Smooth muscle cell (in vitro differentiated cells): ENCODE results near the gene PTMS. TPM values are rescaled to one million over a fixed set of nuclear protein-coding genes. Genes with fewer than 3 reads are reported as not detected.

ENCODE experiments used
- DNase-seq: peaks from one replicate; lab custom pipeline; 2025; ENCODE audit not compliant: unreplicated experiment; lab: John Stamatoyannopoulos, UW
- H2AFZ ChIP-seq: fragments of 200-600 bp; sonication (generic); 2 replicates; pipeline ENCODE4 v1.6.0; 2016; ENCODE audit warnings: antibody characterized with exemption, low read depth, mild to moderate bottlenecking
- H3F3A ChIP-seq: fragments of 200-600 bp; sonication (generic); 2 replicates; pipeline ENCODE4 v1.6.0; 2017; ENCODE audit warnings: antibody characterized with exemption, low read depth
- H3K27ac ChIP-seq: fragments of 200-600 bp; sonication (generic); 2 replicates; pipeline ENCODE4 v1.5.1; 2016; ENCODE audit warnings: low read depth, mild to moderate bottlenecking
- H3K27me3 ChIP-seq: fragments of 200-600 bp; sonication (generic); 2 replicates; pipeline ENCODE4 v1.6.1; 2016; ENCODE audit warnings: low read depth, mild to moderate bottlenecking
- H3K36me3 ChIP-seq: fragments of 200-600 bp; sonication (generic); 2 replicates; pipeline ENCODE4 v1.5.1; 2016; ENCODE audit warnings: low read depth
- H3K4me1 ChIP-seq: fragments of 200-600 bp; sonication (generic); 2 replicates; pipeline ENCODE4 v1.5.1; 2016; ENCODE audit warnings: low read depth
- H3K4me2 ChIP-seq: fragments of 200-600 bp; sonication (generic); 2 replicates; pipeline ENCODE4 v1.6.0; 2016; ENCODE audit warnings: mild to moderate bottlenecking
- H3K4me3 ChIP-seq: fragments of 200-600 bp; sonication (generic); 2 replicates; pipeline ENCODE4 v1.5.1; 2016; ENCODE audit warnings: mild to moderate bottlenecking
- H3K79me2 ChIP-seq: fragments of 200-600 bp; sonication (generic); 2 replicates; pipeline ENCODE4 v1.6.0; 2016; ENCODE audit warnings: low read depth, mild to moderate bottlenecking
- H3K9ac ChIP-seq: fragments of 200-600 bp; sonication (generic); 2 replicates; pipeline ENCODE4 v1.6.0; 2016; ENCODE audit warnings: low read depth
- H3K9me3 ChIP-seq: fragments of 200-600 bp; sonication (generic); replicated peaks from 2 replicates; pipeline ENCODE4 v1.5.1; 2016; ENCODE audit warnings: low read depth
- H4K20me1 ChIP-seq: fragments of 200-600 bp; sonication (generic); 2 replicates; pipeline ENCODE4 v1.6.0; 2016; ENCODE audit warnings: low read depth
- WGBS: methylation state at CpG from one replicate; pipeline ENCODE4 v1.1.7; 2016; ENCODE audit warnings: low lambda C conversion rate; 5-methylcytosine and 5-hydroxymethylcytosine counted together
- polyA plus RNA-seq: library from polyadenylated mRNA; unstranded; fragments of >200 nt; fragmentation: Nextera tagmentation; extraction: Ambion mirVana; gene quantifications from 2 replicates; pipeline ENCODE4 v1.2.1, GENCODE V29; 2016
- total RNA-seq: library from RNA; depleted of rRNA; stranded (reverse); fragments of >200 nt; gene quantifications from 2 replicates; pipeline ENCODE4 v1.2.3, GENCODE V29; 2014
- TF ChIP-seq, protein P1 (sequence below): fragments of 200-600 bp; sonication (generic); IDR thresholded peaks from 2 replicates; pipeline ENCODE4 v1.5.1; 2017; ENCODE audit warnings: borderline replicate concordance, mild to moderate bottlenecking, antibody characterized with exemption; ENCODE audit not compliant: insufficient read depth, poor library complexity, severe bottlenecking

The PTMS gene
- total and polyA plus RNA-seq, 2 experiments from 2014 or later = 115 to 379 TPM

DNA sequence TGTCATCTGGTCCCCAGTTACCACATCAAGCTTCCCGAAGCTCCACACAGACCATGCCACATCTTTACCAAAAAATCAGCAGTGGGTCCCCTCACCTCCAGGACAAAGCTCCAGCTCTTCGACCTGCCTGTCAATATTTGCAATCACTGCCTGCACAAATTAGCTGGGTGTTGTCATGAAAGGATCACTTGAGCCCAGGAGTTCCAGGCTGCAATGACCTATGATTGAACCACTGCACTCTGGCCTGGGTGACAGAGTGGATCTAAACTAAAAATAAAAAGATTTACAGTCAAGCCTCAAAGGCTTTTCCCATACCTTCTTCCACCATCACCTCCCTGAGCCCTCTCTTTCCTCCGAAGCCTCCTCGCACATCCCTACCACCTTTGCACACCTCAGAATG lies 30.4 kb downstream of the PTMS start:
- Histone ChIP-seq H3K4me3 (no peak overlapping the region), H3K9me3 (no peaks in the 10 kb centered on the region), H3K79me2 (no peaks in the 10 kb centered on the region), H2AFZ (no peak overlapping the region), H3F3A (no peaks in the 10 kb centered on the region), H3K4me2 (no peak overlapping the region), H3K36me3 (no peaks in the 10 kb centered on the region), H3K4me1 (peaks cover 10% of the 10 kb centered on the region), H3K27me3 (no peaks in the 10 kb centered on the region), H4K20me1 (no peaks in the 10 kb centered on the region), H3K9ac (no peak overlapping the region), H3K27ac (no peak overlapping the region)
- DNase-seq = no peak
- TF ChIP-seq, protein P1, sequence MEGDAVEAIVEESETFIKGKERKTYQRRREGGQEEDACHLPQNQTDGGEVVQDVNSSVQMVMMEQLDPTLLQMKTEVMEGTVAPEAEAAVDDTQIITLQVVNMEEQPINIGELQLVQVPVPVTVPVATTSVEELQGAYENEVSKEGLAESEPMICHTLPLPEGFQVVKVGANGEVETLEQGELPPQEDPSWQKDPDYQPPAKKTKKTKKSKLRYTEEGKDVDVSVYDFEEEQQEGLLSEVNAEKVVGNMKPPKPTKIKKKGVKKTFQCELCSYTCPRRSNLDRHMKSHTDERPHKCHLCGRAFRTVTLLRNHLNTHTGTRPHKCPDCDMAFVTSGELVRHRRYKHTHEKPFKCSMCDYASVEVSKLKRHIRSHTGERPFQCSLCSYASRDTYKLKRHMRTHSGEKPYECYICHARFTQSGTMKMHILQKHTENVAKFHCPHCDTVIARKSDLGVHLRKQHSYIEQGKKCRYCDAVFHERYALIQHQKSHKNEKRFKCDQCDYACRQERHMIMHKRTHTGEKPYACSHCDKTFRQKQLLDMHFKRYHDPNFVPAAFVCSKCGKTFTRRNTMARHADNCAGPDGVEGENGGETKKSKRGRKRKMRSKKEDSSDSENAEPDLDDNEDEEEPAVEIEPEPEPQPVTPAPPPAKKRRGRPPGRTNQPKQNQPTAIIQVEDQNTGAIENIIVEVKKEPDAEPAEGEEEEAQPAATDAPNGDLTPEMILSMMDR = no peak
- 95% methylated on average over 4 of the region's 4 CpGs for WGBS

DNA sequence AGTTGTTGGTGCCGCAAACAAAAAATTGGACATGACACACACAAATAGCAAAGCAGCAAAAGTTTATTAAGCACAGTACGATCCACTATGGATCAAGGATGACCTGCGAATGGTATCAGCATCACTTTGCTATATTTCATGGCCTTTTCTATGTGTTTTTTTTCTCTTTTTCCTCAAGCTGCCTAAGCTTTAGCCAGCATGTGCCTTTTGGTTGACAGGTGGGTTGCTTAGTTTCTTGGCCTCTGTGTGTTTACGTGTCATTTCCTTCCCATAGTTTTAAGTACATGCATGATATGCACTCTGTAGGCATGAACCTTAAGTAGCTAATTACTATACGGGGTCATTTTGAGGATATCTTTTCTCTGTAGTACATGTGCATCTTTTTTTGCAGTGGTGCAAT lies 33.0 kb downstream of the PTMS start:
- no peaks in the 10 kb centered on the region for H3K79me2 ChIP-seq
- H3K4me3 ChIP-seq = no peak overlapping the region
- H3K9ac ChIP-seq = no peak overlapping the region
- no peak for DNase-seq
- H3K4me1 ChIP-seq = no peaks in the 10 kb centered on the region
- H3K27me3 ChIP-seq = no peaks in the 10 kb centered on the region
- H2AFZ ChIP-seq = no peak overlapping the region
- 95% methylated on average over 5 of the region's 5 CpGs for WGBS
- no peaks in the 10 kb centered on the region for H3F3A ChIP-seq
- no peaks in the 10 kb centered on the region for H3K36me3 ChIP-seq
- no peaks in the 10 kb centered on the region for H3K9me3 ChIP-seq
- no peaks in the 10 kb centered on the region for H4K20me1 ChIP-seq
- H3K27ac ChIP-seq = no peak overlapping the region
- TF ChIP-seq, protein P1 = no peak
- no peak overlapping the region for H3K4me2 ChIP-seq

- no peaks in the 10 kb centered on the region for H3K79me2 ChIP-seq
- H3K4me2 ChIP-seq = no peak overlapping the region
- H3K4me3 ChIP-seq = no peak overlapping the region
- H4K20me1 ChIP-seq = no peaks in the 10 kb centered on the region
- TF ChIP-seq, protein P1 = no peak
- H2AFZ ChIP-seq = no peak overlapping the region
- H3K27me3 ChIP-seq = no peaks in the 10 kb centered on the region
- no peak overlapping the region for H3K9ac ChIP-seq
- WGBS = 75% methylated on average over 1 of the region's 1 CpG
- no peak for DNase-seq
- H3F3A ChIP-seq = no peaks in the 10 kb centered on the region
- no peaks in the 10 kb centered on the region for H3K4me1 ChIP-seq
- H3K27ac ChIP-seq = no peak overlapping the region
- H3K9me3 ChIP-seq = no peaks in the 10 kb centered on the region
- no peaks in the 10 kb centered on the region for H3K36me3 ChIP-seq
Observed at GRCh38 chr12:6807170-6807569, 41.0 kb downstream of the PTMS start.

DNA sequence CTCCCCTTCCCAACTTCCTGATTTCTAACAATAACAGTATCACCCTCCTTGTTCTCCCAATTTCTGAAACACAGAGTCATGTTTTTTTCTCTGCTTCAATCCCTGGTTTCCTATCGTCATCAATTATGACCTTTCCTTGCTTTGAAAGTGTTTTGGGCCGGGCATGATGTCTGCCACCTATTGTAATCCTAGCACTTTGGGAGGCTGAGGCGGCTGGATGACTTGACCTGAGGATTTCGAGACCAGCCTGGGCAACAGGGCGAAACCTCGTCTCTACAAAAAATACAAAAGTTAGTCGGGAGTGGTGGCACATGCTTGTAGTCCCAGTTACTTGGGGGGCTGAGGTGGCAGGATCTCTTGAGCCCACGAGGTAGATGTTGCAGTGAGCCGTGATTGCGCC lies 42.9 kb downstream of the PTMS start:
- Histone ChIP-seq H3F3A (no peaks in the 10 kb centered on the region), H3K27me3 (no peaks in the 10 kb centered on the region), H3K79me2 (no peaks in the 10 kb centered on the region), H3K4me1 (no peaks in the 10 kb centered on the region), H3K9ac (no peak overlapping the region), H3K36me3 (no peaks in the 10 kb centered on the region), H3K9me3 (no peaks in the 10 kb centered on the region), H3K27ac (no peak overlapping the region), H3K4me3 (no peak overlapping the region), H2AFZ (no peak overlapping the region), H3K4me2 (no peak overlapping the region), H4K20me1 (no peaks in the 10 kb centered on the region)
- 87% methylated on average over 10 of the region's 10 CpGs for WGBS
- no peak for DNase-seq
- TF ChIP-seq, protein P1 = no peak
